Duodenal mucosa (tissue), 2 donors: Measurements from ENCODE around the gene WNK3.

ENCODE experiments used
- H3K27ac ChIP-seq: one replicate; pipeline ENCODE4 v1.7.0; 2013; ENCODE audit warnings: low read depth, low read length
- H3K27me3 ChIP-seq, 2 donors: one replicate each; pipeline ENCODE4 v1.7.0; 2013; ENCODE audit warnings: low read length in 2 of 2, control low read depth in 1 of 2; ENCODE audit not compliant: insufficient read depth in 2 of 2, control insufficient read depth in 1 of 2
- H3K36me3 ChIP-seq, 2 donors: one replicate each; pipeline ENCODE4 v1.7.0; 2013; ENCODE audit warnings: low read length in 2 of 2, control low read depth in 1 of 2; ENCODE audit not compliant: insufficient read depth in 2 of 2, control insufficient read depth in 1 of 2
- H3K4me1 ChIP-seq, 2 donors: one replicate each; pipeline ENCODE4 v1.7.0; 2013; ENCODE audit warnings: low read length in 2 of 2, control low read depth in 1 of 2; ENCODE audit not compliant: insufficient read depth in 2 of 2, control insufficient read depth in 1 of 2
- H3K4me3 ChIP-seq, 2 donors: one replicate each; pipeline ENCODE4 v1.7.0; 2013; ENCODE audit warnings: low read length in 2 of 2, low read depth in 1 of 2
- H3K9ac ChIP-seq, 2 donors: one replicate each; pipeline ENCODE4 v1.7.0; 2013; ENCODE audit warnings: low read length in 2 of 2, low read depth in 1 of 2
- H3K9me3 ChIP-seq, 2 donors: one replicate each; pipeline ENCODE4 v1.7.0; 2013; ENCODE audit warnings: low read length in 2 of 2, control low read depth in 1 of 2; ENCODE audit not compliant: control insufficient read depth in 1 of 2

The WNK3 gene

DNA sequence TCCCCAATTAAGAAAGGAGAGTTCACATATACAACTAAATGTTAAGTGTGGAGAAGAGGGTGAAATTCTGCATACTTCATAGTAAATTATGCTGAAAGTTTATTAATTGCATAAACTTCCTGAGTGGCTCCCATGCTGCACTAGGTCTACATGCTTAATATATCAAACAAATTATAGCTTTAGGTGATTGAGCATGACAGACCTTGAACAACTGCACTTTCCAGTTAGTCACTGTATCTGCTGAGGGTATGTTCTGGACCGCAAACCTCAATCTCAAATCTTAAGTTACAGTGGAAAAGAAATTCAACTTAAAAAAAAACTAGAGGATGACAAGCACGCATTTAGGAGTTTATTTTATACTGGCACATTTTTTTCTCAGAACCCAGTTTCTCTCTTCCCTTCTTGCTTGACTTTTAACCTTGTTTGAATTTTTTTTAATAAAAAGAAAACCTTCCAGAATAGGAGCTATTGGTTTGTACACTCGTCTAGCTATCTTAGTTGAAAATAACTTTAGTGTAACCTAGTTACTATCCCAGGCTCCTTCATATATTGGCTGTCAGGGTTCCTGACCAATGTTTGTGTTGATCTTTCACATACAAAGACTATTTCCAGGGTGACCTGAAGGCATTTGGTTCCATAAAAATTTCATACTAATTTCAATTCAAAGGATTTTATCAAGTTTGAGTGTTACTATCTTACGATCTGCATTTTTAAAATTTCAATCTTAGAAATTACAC is 164.6 kb downstream of the WNK3 start:
- H3K36me3 ChIP-seq = no peaks in the 10 kb centered on the region
- no peaks in the 10 kb centered on the region for H3K4me1 ChIP-seq
- H3K27ac ChIP-seq = no peak overlapping the region
- H3K9me3 ChIP-seq = no peaks in the 10 kb centered on the region
- no peaks in the 10 kb centered on the region for H3K27me3 ChIP-seq
- H3K9ac ChIP-seq = no peak overlapping the region
- H3K4me3 ChIP-seq = no peak overlapping the region

GRCh38 chrX:54184474-54184873 is 173.4 kb downstream of the WNK3 start:
- Histone ChIP-seq H3K27ac (no peak overlapping the region), H3K9me3 (no peaks in the 10 kb centered on the region), H3K9ac (no peak overlapping the region), H3K27me3 (no peaks in the 10 kb centered on the region), H3K4me1 (peaks cover 20 to 24% of the 10 kb centered on the region in 2 donors), H3K36me3 (no peaks in the 10 kb centered on the region), H3K4me3 (no peak overlapping the region)

- Histone ChIP-seq H3K9ac (peak within 1 kb of the TSS; percentile 48 to 57), H3K36me3 (no peaks in the 10 kb centered on the region), H3K4me3 (peak within 1 kb of the TSS; percentile 68 to 79), H3K27me3 (no peaks in the 10 kb centered on the region), H3K4me1 (peaks cover 20 to 34% of the 10 kb centered on the region in 2 donors), H3K9me3 (no peaks in the 10 kb centered on the region), H3K27ac (peak within 1 kb of the TSS; percentile 62)
Observed at GRCh38 chrX:54182864-54183613, 174.8 kb downstream of the WNK3 start, which contains the start of gene FAM120C. FAM120C (minus strand) TSS chrX:54183254; CDS start chrX:54183198, 56 bp downstream.

DNA sequence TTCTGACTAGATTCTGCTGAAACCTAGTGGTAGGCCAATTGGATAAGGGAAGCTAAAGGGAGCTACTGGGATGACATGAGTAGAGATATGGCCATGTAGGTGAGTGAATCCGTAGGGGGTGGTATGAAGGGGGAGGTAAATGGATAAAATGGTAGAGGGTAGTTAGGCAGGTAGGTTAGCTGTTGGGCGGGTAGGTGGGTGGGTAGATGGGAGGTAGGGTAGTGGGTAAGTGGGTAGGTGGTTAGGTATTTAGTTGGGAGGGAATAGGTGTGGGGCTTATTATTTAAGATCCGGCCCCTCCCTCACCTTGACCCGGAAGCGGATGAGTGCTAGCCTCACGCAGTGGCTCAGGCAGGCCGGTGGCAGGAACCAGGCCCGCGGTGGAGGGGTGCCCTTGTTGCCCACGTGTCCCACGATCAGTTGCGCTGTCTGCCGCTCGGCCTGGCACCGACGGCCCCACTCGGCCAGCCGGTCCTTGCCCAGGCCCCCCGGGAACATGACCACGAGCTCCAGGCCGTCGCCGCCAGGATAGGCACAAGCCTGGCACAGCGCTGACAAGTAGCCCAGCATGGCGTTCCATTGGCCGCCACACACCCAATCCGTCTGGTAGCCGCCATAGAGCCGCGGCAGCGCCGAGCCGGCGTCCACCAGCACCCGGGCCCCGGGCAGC is 175.5 kb downstream of the WNK3 start:
- Histone ChIP-seq H3K4me1 (peaks cover 20 to 37% of the 10 kb centered on the region in 2 donors), H3K27me3 (no peaks in the 10 kb centered on the region), H3K4me3 (peak overlapping the region; percentile 68 to 79), H3K36me3 (no peaks in the 10 kb centered on the region), H3K9ac (peak overlapping the region; percentile 48 to 57), H3K27ac (peak overlapping the region; percentile 62), H3K9me3 (no peaks in the 10 kb centered on the region)

DNA sequence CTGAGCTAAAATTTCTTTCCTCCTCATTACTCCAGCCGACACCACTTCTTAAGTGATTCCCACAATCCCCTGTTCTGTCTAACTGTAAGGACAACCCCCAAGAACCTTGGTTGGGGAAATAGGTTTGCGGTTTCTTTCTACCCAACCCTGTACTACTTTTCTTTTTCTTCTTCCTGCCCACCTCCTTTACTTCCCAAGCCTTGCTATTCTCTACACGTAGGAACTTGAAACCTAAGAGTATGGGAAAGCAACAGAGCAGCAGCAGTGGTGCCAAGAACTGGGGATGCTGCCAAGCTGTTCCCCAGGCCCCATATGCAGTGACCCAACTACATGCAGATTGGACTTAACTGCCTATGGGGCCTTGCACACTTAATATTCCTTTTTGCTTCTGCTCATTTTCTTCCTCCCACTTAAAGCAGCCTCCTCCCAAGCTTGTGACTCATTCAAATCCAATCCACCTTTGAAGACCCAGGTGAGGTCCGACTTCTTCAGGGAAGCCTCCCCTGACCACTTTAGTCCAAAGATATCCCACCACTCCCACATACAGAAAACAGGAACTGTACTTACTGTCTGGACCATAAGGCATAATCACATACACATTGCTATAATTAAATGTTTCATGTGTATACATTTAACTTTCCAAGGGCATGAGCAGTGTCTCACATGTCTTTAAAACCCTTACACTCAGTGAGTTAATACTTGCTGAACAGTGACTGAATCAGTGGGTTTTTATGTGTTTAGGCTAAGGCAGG is 176.5 kb downstream of the WNK3 start:
- peaks cover 20 to 37% of the 10 kb centered on the region in 2 donors for H3K4me1 ChIP-seq
- H3K9ac ChIP-seq = no peak overlapping the region
- no peaks in the 10 kb centered on the region for H3K27me3 ChIP-seq
- no peaks in the 10 kb centered on the region for H3K9me3 ChIP-seq
- H3K27ac ChIP-seq = no peak overlapping the region
- H3K4me3 ChIP-seq = peak overlapping the region; percentile 68 to 79
- H3K36me3 ChIP-seq = peaks cover 0 to 3% of the 10 kb centered on the region in 2 donors

- H3K4me1 ChIP-seq = peaks cover 20 to 37% of the 10 kb centered on the region in 2 donors
- H3K36me3 ChIP-seq = peaks cover 0 to 3% of the 10 kb centered on the region in 2 donors
- no peak overlapping the region for H3K9ac ChIP-seq
- H3K27ac ChIP-seq = no peak overlapping the region
- H3K4me3 ChIP-seq = no peak overlapping the region
- H3K9me3 ChIP-seq = no peaks in the 10 kb centered on the region
- H3K27me3 ChIP-seq = no peaks in the 10 kb centered on the region
Observed at GRCh38 chrX:54180403-54180802, 177.4 kb downstream of the WNK3 start.

- Histone ChIP-seq H3K4me1 (peaks cover 20 to 37% of the 10 kb centered on the region in 2 donors), H3K9ac (no peak overlapping the region), H3K4me3 (no peak overlapping the region), H3K27ac (no peak overlapping the region), H3K36me3 (peaks cover 0 to 10% of the 10 kb centered on the region in 2 donors), H3K27me3 (no peaks in the 10 kb centered on the region), H3K9me3 (no peaks in the 10 kb centered on the region)
Observed at GRCh38 chrX:54178100-54178940, 179.5 kb downstream of the WNK3 start.

DNA sequence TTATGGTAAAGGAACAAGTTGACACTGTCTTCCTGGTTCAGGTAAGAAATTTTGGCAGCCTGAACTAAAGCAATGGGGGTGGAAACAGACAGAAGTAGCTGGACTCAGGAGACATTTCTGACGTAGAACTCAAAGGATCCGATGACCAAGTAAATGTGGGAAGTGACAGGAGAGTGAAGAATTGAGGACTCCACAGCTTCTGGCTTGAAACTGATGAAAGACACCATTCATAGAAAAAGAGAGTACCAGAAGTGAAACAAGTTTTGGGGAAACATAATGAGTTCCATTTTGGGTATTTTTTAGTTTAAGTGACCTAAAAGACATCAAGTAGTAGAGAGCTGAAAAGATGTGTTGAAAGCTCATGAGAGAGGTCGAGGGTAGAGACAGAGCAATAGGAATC is 180.5 kb downstream of the WNK3 start:
- Histone ChIP-seq H3K36me3 (peaks cover 0 to 10% of the 10 kb centered on the region in 2 donors), H3K4me1 (peaks cover 20 to 37% of the 10 kb centered on the region in 2 donors), H3K27me3 (no peaks in the 10 kb centered on the region), H3K27ac (no peak overlapping the region), H3K9me3 (no peaks in the 10 kb centered on the region), H3K4me3 (no peak overlapping the region), H3K9ac (no peak overlapping the region)

GRCh38 chrX:54173791-54174190 is 184.1 kb downstream of the WNK3 start:
- Histone ChIP-seq H3K9me3 (no peaks in the 10 kb centered on the region), H3K36me3 (peaks cover 0 to 10% of the 10 kb centered on the region in 2 donors), H3K27me3 (no peaks in the 10 kb centered on the region), H3K9ac (no peak overlapping the region), H3K4me1 (peaks cover 0 to 7% of the 10 kb centered on the region in 2 donors), H3K4me3 (no peak overlapping the region), H3K27ac (no peak overlapping the region)
